ENCODE results near the gene AFG1L.

DNA sequence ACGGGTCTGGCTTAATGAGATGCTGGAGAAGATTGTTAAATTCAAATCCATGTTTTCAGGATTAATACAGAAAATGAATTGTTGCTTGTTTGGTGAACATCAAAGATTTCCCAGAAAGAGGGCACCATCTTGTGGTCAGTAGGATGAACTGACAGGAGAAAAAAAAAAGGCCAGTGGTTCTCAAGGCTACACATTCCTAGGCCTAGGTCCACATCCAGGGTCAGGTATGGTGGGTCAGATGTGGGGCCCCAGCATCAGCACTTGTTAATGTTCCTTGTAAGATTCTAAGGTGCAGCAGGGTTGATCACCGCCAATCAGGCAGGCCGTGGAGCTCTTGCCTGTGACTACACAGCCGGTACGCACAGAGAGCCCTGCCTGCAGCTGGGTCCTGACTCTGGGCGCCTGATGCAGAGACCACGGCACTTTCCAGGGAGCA is 231.9 kb downstream of the AFG1L start:
- TF ChIP-seq, protein P1, sequence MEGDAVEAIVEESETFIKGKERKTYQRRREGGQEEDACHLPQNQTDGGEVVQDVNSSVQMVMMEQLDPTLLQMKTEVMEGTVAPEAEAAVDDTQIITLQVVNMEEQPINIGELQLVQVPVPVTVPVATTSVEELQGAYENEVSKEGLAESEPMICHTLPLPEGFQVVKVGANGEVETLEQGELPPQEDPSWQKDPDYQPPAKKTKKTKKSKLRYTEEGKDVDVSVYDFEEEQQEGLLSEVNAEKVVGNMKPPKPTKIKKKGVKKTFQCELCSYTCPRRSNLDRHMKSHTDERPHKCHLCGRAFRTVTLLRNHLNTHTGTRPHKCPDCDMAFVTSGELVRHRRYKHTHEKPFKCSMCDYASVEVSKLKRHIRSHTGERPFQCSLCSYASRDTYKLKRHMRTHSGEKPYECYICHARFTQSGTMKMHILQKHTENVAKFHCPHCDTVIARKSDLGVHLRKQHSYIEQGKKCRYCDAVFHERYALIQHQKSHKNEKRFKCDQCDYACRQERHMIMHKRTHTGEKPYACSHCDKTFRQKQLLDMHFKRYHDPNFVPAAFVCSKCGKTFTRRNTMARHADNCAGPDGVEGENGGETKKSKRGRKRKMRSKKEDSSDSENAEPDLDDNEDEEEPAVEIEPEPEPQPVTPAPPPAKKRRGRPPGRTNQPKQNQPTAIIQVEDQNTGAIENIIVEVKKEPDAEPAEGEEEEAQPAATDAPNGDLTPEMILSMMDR (IDR thresholded peaks at IDR 0.05) = peak; percentile 68 to 89 (median 84)
- TF ChIP-seq POLR2A (IDR thresholded peaks at IDR 0.05) = no peak

All from adrenal gland (tissue), 5 donors.